Body of pancreas (tissue), 4 donors: Measurements from ENCODE around the gene ACTA2. TPM values are rescaled to one million over a fixed set of nuclear protein-coding genes. Genes with fewer than 3 reads are reported as not detected.
A peak's percentile ranks its signal among the peaks of the same experiment; 100 is the strongest.

ENCODE experiments used
- ATAC-seq: fragments of 150-250 bp; one replicate; pipeline ENCODE4 v1.9.1; 2016
- DNase-seq, 4 donors: peaks; one replicate each; pipeline ENCODE4 v3.0.0-alpha.2; 2019
- H3K27ac ChIP-seq, 4 donors: fragments of 200-600 bp; sonication (generic); 1 replicate in 3 of 4; 2 replicates in 1 of 4; pipeline versions ENCODE4 v1.5.1 to v1.6.1; 2016 to 2019; ENCODE audit warnings: mild to moderate bottlenecking in 1 of 4, mixed read lengths in 1 of 4, moderate library complexity in 1 of 4
- H3K27me3 ChIP-seq, 2 donors: fragments of 200-600 bp; sonication (generic); one replicate each; pipeline ENCODE4 v1.6.0; 2016; ENCODE audit warnings: mild to moderate bottlenecking in 1 of 2
- H3K36me3 ChIP-seq, 2 donors: fragments of 200-600 bp; sonication (generic); replicated peaks in 1 of 2; 2 replicates each; pipeline ENCODE4 v1.5.1; 2016; ENCODE audit warnings: low read depth in 2 of 2; ENCODE audit not compliant: insufficient read depth in 1 of 2
- H3K4me1 ChIP-seq: fragments of 200-600 bp; sonication (generic); one replicate; pipeline ENCODE4 v1.6.0; 2016
- H3K4me3 ChIP-seq, 2 donors: fragments of 200-600 bp; sonication (generic); 1 replicate in 1 of 2; 2 replicates in 1 of 2; pipeline ENCODE4 v1.5.1; 2016 to 2019
- H3K9me3 ChIP-seq, 3 donors: fragments of 200-600 bp; sonication (generic); 1 replicate in 2 of 3; 2 replicates in 1 of 3; pipeline ENCODE4 v1.5.1; 2016
- CTCF ChIP-seq, 7 experiments: fragments of 450-650 bp in 4 of 7; fragments of 200-600 bp in 3 of 7; sonication (generic) in 3 of 7; IDR thresholded peaks; one replicate each; pipeline ENCODE4 v1.5.1; 2016 to 2019; ENCODE audit warnings: antibody characterized with exemption in 7 of 7
- POLR2A ChIP-seq, 3 donors: fragments of 450-650 bp; IDR thresholded peaks; one replicate each; pipeline ENCODE4 v1.6.1; 2016; ENCODE audit warnings: antibody characterized with exemption in 3 of 3, mild to moderate bottlenecking in 2 of 3
- WGBS, 2 donors: methylation state at CpG; one replicate each; pipeline ENCODE4 v1.1.5; 2017; 5-methylcytosine and 5-hydroxymethylcytosine counted together
- intact Hi-C: fragments of 100-400 bp; cut with DNase I; formaldehyde crosslinking; loops from one replicate; pipeline ENCODE4 v1.15.1; 2023
- total RNA-seq, 2 donors: library from RNA; depleted of rRNA; stranded (reverse); fragments of >200 nt; gene quantifications; one replicate each; pipeline ENCODE4 v1.1.0, GENCODE V29; 2016

The ACTA2 gene
- total RNA-seq, 2 donors from 2014 or later, result 41.5 to 136 TPM

- Histone ChIP-seq H3K36me3 (no peaks in the 10 kb centered on the region), H3K27ac (no peak overlapping the region), H3K27me3 (no peaks in the 10 kb centered on the region), H3K4me1 (peaks cover 20% of the 10 kb centered on the region), H3K4me3 (no peak overlapping the region), H3K9me3 (no peaks in the 10 kb centered on the region)
- 30 to 64% methylated on average over 2 of the region's 2 CpGs for WGBS, 2 donors
- no peak for ATAC-seq
- no peak for TF ChIP-seq POLR2A (IDR thresholded peaks at IDR 0.05)
- TF ChIP-seq CTCF (IDR thresholded peaks at IDR 0.05), result no peak
- no peak for DNase-seq
- intact Hi-C loops, result no loop called here
Measured at GRCh38 chr10:88987840-88988239, 35.3 kb upstream of the ACTA2 start.

- H3K27me3 ChIP-seq, result no peaks in the 10 kb centered on the region
- no peak overlapping the region for H3K27ac ChIP-seq
- H3K4me1 ChIP-seq, result peaks cover 22% of the 10 kb centered on the region
- DNase-seq (no peak), ATAC-seq (no peak)
- H3K4me3 ChIP-seq, result no peak overlapping the region
- TF ChIP-seq CTCF (IDR thresholded peaks at IDR 0.05) (no peak), POLR2A (IDR thresholded peaks at IDR 0.05) (no peak)
- H3K36me3 ChIP-seq, result no peaks in the 10 kb centered on the region
- H3K9me3 ChIP-seq, result no peaks in the 10 kb centered on the region
- intact Hi-C loops, result no loop called here
Measured at GRCh38 chr10:88987243-88987725, 34.7 kb upstream of the ACTA2 start.

DNA sequence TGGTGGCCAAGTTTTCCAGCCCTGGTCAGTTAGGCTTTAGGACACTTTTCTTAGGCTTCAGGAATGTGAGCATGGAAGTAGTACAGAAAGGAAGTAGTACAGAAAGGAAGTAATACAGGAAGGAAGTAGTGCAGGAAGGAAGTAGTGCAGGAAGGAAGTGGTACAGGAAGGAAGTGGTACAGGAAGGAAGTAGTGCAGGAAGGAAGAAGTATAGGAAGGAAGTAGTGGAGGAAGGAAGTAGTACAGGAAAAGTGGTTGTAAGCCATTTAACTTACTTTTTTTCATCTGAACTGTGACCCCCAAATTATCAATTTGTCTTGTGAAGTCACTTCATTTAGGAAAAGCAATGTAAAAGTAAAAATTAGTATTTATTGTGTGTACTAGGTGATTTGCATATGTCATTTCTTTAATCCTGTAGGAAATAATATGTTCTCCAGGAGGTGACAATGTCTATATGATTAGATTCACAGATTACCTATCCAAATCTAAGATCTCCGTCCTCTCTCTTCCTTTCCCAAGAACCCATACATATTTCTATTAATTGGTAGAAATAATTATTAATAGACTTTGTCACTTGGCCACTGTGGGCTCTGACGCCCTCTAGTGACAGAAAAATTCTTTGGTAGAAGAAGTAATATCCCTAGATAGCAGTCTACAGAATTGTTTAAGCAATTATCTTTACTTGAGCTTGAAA, 34.1 kb upstream of the ACTA2 start:
- 11% methylated on average over 2 of the region's 2 CpGs for WGBS, 2 donors
- ATAC-seq (no peak), DNase-seq (peak; percentile 24 to 47 (median 32))
- intact Hi-C loops, result no loop called here
- H3K4me3 ChIP-seq, result no peak overlapping the region
- no peak overlapping the region for H3K27ac ChIP-seq
- peaks cover 16% of the 10 kb centered on the region for H3K4me1 ChIP-seq
- no peaks in the 10 kb centered on the region for H3K9me3 ChIP-seq
- H3K27me3 ChIP-seq, result no peaks in the 10 kb centered on the region
- no peaks in the 10 kb centered on the region for H3K36me3 ChIP-seq
- TF ChIP-seq CTCF (IDR thresholded peaks at IDR 0.05) (peak; percentile 47 to 88 (median 78)), POLR2A (IDR thresholded peaks at IDR 0.05) (no peak)

- no peak overlapping the region for H3K27ac ChIP-seq
- no peaks in the 10 kb centered on the region for H3K36me3 ChIP-seq
- no peak for DNase-seq
- intact Hi-C loops, result loop anchor here (5.0 kb wide), 1 partner anchor 42 kb away; no protein-coding TSS in a partner anchor
- H3K27me3 ChIP-seq, result no peaks in the 10 kb centered on the region
- no peak for TF ChIP-seq POLR2A (IDR thresholded peaks at IDR 0.05)
- no peak for TF ChIP-seq CTCF (IDR thresholded peaks at IDR 0.05)
- no peak overlapping the region for H3K4me3 ChIP-seq
- no peak for ATAC-seq
- peaks cover 17% of the 10 kb centered on the region for H3K4me1 ChIP-seq
- H3K9me3 ChIP-seq, result no peaks in the 10 kb centered on the region
Measured at GRCh38 chr10:88984525-88984924, 32.0 kb upstream of the ACTA2 start.

DNA sequence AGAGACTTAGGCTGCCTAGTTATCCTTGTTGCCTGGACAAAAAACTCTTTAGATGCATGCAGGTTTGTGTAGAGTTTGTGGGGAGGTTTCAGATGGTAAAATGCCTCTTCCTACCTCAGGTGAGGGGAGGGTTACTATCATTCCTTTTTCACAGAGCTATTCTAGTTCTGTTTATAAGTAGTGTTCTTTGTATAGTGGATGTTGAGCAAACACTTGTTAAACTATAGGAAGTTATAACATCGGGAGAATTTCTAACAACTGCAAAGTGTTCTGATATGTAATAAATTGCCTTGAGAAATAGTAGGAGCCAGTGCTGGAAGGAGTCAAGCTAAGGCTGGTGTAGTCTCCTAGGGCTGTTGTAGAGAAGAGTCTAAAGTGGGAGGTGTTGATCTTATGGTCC, 31.4 kb upstream of the ACTA2 start:
- H3K4me3 ChIP-seq, result no peak overlapping the region
- ATAC-seq (no peak), DNase-seq (no peak)
- no peaks in the 10 kb centered on the region for H3K27me3 ChIP-seq
- H3K9me3 ChIP-seq, result no peaks in the 10 kb centered on the region
- H3K36me3 ChIP-seq, result no peaks in the 10 kb centered on the region
- TF ChIP-seq POLR2A (IDR thresholded peaks at IDR 0.05) (no peak), CTCF (IDR thresholded peaks at IDR 0.05) (no peak)
- 52 to 58% methylated on average over 1 of the region's 1 CpG for WGBS, 2 donors
- no peak overlapping the region for H3K27ac ChIP-seq
- peaks cover 15% of the 10 kb centered on the region for H3K4me1 ChIP-seq
- intact Hi-C loops, result loop anchor here (5.0 kb wide), 1 partner anchor 42 kb away; no protein-coding TSS in a partner anchor
